Measurements from ENCODE around the gene ELN. TPM values are rescaled to one million over a fixed set of nuclear protein-coding genes. Genes with fewer than 3 reads are reported as not detected.
A peak's percentile ranks its signal among the peaks of the same experiment; 100 is the strongest.

The ELN gene
- total RNA-seq, 3 donors from 2014 or later: 25.9 to 134 (median 31.8) TPM

- Histone ChIP-seq H3K9me3 (no peaks in the 10 kb centered on the region), H3K36me3 (no peaks in the 10 kb centered on the region), H3K27ac (peak overlapping the region; percentile 82 to 93), H3K4me1 (peaks cover 15 to 22% of the 10 kb centered on the region in 2 donors), H3K4me3 (peak overlapping the region; percentile 47 to 68 (median 51)), H3K27me3 (no peaks in the 10 kb centered on the region)
- intact Hi-C loops (cut with DNase I; ENCODE audit: low total_unique reads): no loop called here
- no peak for TF ChIP-seq CTCF (IDR thresholded peaks at IDR 0.05)
- no peak for TF ChIP-seq POLR2AphosphoS5 (IDR thresholded peaks at IDR 0.05)
- no peak for TF ChIP-seq POLR2A (IDR thresholded peaks at IDR 0.05)
- DNase-seq (ENCODE audit: low spot score in 2 of 2): no peak
Measured at GRCh38 chr7:74093671-74094223, 65.8 kb downstream of the ELN start.

- intact Hi-C loops (cut with DNase I; ENCODE audit: low total_unique reads): no loop called here
- TF ChIP-seq CTCF (IDR thresholded peaks at IDR 0.05) (no peak), POLR2A (IDR thresholded peaks at IDR 0.05) (no peak), POLR2AphosphoS5 (IDR thresholded peaks at IDR 0.05) (no peak)
- Histone ChIP-seq H3K4me3 (peak overlapping the region; percentile 47 to 68 (median 51)), H3K36me3 (no peaks in the 10 kb centered on the region), H3K27ac (peak overlapping the region; percentile 82 to 93), H3K9me3 (no peaks in the 10 kb centered on the region), H3K27me3 (no peaks in the 10 kb centered on the region), H3K4me1 (peaks cover 15 to 22% of the 10 kb centered on the region in 2 donors)
- peak; percentile 57 to 80 for DNase-seq (ENCODE audit: low spot score in 2 of 2)
Measured at GRCh38 chr7:74094224-74095101, 66.5 kb downstream of the ELN start.

- Histone ChIP-seq H3K27ac (peak overlapping the region; percentile 82 to 93), H3K36me3 (no peaks in the 10 kb centered on the region), H3K27me3 (no peaks in the 10 kb centered on the region), H3K9me3 (no peaks in the 10 kb centered on the region), H3K4me3 (peak overlapping the region; percentile 47 to 68 (median 51)), H3K4me1 (peaks cover 15 to 22% of the 10 kb centered on the region in 2 donors)
- intact Hi-C loops (cut with DNase I; ENCODE audit: low total_unique reads): no loop called here
- TF ChIP-seq POLR2A (IDR thresholded peaks at IDR 0.05): no peak
- no peak for TF ChIP-seq POLR2AphosphoS5 (IDR thresholded peaks at IDR 0.05)
- no peak for TF ChIP-seq CTCF (IDR thresholded peaks at IDR 0.05)
- no peak for DNase-seq (ENCODE audit: low spot score in 2 of 2)
Measured at GRCh38 chr7:74095135-74095534, 67.2 kb downstream of the ELN start.

- TF ChIP-seq POLR2AphosphoS5 (IDR thresholded peaks at IDR 0.05): peak in 2 of 3 donors; percentile 38 to 41
- TF ChIP-seq CTCF (IDR thresholded peaks at IDR 0.05): no peak
- no peak for TF ChIP-seq POLR2A (IDR thresholded peaks at IDR 0.05)
- peak in 1 of 2 donors; percentile 77 for DNase-seq (ENCODE audit: low spot score in 2 of 2)
- intact Hi-C loops (cut with DNase I; ENCODE audit: low total_unique reads): no loop called here
- no peaks in the 10 kb centered on the region for H3K36me3 ChIP-seq
- peaks cover 6 to 12% of the 10 kb centered on the region in 2 donors for H3K4me1 ChIP-seq
- H3K27me3 ChIP-seq: no peaks in the 10 kb centered on the region
- no peak overlapping the region for H3K4me3 ChIP-seq
- H3K9me3 ChIP-seq: no peaks in the 10 kb centered on the region
- H3K27ac ChIP-seq: peak overlapping the region; percentile 81 to 91
Measured at GRCh38 chr7:74097937-74098614, 70.1 kb downstream of the ELN start.
